HG02981 (cell line): ENCODE measurements around the gene USP13.
"Not testable (repeated sequence)": the region's sequence is repeated elsewhere in the genome, so short reads cannot be mapped to it uniquely, and the experiment has no call there.

Experiments
- ATAC-seq: cut with Tn5 transposase; IDR thresholded peaks from one replicate; pipeline ENCODE4 v1.9.1; 2021; ENCODE audit warnings: mild to moderate bottlenecking, moderate library complexity; ENCODE audit not compliant: unreplicated experiment

The USP13 gene

DNA sequence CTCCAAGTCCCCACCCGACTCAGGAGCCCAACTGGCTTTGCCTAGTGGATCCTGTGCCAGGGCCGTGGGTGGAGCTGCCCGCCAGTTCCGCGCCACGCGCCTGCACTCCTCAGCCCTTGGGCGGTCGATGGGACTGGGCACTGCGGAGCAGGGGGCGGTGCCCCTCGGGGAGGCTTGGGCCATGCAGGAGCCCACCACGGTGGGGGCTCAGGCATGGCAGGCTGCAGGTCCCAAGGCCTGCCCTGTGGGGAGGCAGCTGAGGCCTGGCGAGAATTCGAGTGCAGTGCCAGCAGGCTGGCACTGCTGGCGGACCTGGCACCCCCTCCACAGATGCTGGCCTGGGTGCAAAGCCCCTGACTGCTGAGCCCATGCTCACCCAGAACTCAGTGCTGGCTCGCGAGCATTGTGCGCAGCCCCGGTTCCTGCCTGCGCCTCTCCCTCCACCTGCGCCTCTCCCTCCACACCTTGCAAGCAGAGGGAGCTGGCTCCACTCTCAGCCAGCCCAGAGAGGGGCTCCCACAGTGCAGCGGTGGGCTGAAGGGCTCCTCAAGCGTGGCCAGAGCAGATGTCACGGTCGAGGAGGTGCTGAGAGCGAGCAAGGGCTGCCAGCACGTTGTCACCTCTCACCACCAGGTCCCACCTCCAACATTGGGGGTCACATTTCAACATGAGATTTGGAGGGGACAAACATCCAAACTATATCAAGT lies 122.7 kb downstream of the USP13 start:
- no peak for ATAC-seq

DNA sequence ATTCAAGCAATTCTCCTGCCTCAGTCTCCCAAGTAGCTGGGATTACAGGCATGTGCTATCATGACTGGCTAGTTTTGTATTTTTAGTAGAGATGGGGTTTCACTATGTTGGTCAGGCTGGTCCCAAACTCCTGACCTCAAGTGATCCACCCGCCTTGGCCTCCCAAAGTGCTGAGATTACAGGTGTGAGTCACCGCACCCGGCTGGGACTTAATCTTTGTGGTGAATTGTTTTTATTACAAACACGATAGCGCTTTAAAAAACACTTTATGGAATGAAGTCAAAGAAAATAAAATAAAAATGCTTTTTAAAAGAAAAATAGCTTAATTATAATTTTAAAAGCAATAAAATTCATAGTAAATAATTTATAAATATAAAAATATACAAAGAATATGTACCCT lies 130.0 kb downstream of the USP13 start:
- ATAC-seq = not testable (repeated sequence)

DNA sequence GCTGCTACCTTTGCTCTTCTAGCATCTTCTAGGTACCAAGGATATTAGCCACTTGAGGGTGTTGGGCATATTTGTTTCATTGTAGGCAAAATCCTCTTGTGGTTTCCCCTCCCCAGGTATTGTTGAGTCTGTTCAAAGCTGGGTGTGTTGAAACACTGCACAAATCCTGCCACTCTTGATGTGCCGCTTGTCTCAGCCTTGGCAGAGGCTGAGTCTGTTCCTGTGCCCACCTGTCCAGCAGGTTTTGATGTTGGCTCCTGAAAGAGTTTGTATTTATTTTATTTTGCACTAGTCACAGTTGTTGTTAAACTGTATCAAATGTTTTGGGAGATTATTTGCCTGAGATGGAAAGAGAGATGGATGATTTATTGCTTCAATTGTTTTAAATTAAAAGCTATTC lies 136.2 kb downstream of the USP13 start:
- no peak for ATAC-seq

DNA sequence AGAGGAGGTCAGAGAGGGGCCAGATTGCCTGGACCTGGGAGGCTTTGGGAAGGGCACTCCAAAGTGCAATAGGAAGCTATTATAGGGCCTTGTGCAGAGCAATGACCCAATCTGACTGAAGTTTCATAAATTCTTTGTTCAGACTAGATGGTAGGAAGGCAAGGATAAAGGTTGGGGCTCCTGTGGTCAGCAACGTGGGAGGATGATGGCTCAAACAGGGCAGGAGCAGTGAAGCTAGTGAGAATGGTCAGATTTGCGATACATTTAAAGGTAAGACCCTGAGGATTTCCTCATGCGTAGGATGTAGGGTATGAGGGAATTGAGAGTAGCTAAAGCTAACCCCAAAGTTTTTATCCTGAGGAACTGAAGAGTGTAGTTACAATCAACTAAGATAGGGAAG lies 139.0 kb downstream of the USP13 start:
- ATAC-seq = no peak

DNA sequence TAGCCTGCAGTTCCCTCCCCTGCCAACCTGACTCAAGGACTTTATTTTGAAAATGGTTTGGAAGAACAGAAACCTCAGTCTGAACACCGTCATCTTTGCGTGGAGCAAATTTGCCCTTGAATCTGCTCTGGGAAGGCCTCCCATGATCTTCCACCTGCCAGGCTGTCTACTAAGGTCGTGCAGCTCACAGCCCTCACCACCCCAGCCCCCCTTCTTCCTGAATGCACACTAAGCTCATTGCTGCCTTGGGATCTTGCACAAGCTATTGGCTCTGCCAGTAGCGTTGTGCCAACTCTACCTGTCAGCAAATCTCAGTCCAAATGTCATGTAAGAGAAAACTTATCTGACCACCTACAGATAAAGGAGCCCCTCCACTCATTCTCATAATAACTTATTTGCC lies 141.5 kb downstream of the USP13 start:
- ATAC-seq = no peak

DNA sequence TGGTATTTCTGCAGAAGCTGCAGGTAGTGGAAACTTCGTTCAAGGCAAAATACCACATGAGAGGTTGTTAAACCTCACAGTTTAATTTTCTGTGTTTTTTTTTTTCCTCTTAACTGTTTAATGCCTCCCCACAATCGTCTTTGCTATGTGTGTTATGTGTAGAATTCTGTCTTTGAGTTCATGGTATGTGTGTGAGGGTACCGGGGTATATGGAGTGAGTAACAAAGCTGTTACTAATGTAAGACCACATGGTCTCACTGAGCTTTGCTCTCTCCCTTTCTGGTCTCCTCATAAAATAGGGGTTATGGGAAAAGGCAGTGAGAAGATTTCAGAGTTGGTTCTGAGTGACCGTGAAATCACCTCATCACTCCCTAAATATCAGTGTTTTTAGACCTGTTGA lies 143.6 kb downstream of the USP13 start:
- ATAC-seq = no peak

DNA sequence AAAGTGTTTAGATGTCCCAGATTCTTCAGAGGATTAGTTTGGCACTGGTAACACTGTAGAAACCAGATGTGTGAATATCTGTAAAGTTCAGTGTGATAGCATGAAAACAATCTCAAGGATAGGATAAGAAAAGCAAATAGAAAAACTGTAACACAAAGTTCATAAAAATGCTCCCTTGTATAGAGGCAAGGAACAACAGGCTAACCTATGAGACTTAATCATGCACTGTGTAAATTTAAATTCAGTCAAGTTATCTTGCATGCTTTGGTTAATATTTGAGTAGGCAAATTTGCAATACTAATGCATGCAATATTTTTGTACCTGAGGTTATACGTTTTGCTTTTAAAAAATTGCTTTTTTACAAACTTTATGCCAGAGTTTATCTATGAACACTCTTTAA lies 144.4 kb downstream of the USP13 start:
- no peak for ATAC-seq

DNA sequence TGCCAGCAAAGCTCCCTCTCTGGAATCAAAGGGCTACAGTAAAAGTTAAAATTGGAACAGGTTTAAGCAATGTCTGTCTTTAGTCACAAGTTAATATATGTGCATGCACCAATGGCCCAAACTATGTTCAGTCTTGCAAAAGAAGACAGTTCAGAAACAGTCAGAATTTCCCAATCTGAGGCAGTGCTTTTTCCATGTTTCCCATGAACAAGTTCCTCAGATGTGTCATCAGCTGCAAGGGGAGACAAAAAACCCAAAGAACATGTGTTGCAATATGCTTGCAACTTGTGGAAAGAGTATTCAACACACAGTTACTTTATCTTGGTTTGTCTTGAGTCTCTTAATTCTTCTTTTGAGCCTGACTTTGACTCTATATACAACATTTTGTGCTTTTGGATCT lies 148.4 kb downstream of the USP13 start:
- no peak for ATAC-seq

DNA sequence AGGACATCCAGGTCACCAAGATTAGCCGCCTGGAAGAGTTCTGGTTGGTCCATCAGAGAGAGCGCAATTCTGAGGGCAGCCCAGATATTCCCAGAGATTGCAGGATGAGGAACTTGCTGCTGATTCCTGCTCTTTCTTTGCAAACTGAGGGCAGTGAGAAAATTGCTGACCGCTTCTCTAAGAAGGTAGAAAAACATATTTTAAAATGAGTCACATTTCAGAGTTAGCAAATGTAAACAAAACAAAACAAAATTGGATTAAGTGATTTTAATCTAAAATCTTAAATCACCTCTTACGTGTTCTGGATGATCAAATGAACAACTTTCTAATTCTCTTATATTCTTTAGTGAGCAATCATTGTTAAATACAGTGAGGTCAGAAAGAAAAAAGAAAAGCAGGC lies 149.0 kb downstream of the USP13 start:
- no peak for ATAC-seq

DNA sequence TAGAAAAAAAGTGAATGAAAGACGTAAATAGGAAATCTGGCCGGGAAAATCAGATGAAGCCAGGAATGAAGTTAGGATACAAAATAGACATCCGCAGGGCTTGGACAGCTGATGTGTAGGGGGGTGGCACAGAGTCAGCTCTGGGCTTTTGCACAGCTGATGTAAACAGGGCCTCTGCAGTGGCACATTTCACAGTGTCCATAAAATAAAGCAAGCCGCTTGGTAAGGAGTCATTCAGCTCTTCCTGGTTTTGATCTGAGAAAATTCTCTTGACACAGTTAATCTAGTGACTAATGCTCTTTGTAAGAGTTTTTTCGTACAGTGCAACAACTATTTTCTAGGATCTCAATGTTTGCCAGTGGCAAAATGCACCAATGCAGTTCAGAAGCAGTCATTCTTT lies 153.3 kb downstream of the USP13 start:
- ATAC-seq = no peak

DNA sequence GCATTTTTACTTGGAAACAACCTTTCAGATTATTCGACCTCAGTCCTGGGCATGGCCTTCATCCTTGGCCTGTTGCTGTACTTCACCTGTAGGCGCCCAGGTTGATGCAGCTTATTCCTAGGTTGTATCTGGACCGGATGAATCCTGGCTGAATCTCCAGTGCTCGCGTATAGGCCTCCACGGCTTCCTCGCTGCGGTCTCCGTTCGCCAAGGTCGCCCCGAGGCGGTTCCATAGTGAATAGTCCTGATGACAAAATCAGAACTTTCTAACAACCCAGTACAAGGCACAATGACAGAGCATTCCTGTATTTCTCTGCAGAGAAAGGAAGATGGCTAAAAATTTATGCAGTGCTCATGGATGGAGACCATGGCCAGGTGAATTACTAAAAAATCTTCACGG lies 154.7 kb downstream of the USP13 start:
- ATAC-seq = no peak

DNA sequence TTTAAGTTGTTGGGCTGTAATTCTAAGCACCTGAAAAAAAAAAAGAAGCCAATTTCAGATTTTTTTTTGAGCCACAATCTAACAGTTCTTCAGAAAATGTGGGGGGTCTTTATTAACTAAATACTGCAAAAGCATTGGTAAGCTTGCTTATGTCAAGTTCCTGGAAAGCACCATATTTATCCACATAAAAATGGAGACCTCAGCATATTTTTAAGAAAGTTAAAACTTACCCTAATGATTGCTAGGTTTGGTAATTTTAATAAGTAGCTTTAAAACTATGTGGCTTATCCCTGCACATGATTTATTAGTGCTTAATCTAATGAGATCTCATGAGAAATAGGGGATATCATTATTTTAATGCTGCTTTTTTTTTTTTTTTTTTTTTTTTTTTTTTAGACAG lies 156.8 kb downstream of the USP13 start:
- no peak for ATAC-seq

DNA sequence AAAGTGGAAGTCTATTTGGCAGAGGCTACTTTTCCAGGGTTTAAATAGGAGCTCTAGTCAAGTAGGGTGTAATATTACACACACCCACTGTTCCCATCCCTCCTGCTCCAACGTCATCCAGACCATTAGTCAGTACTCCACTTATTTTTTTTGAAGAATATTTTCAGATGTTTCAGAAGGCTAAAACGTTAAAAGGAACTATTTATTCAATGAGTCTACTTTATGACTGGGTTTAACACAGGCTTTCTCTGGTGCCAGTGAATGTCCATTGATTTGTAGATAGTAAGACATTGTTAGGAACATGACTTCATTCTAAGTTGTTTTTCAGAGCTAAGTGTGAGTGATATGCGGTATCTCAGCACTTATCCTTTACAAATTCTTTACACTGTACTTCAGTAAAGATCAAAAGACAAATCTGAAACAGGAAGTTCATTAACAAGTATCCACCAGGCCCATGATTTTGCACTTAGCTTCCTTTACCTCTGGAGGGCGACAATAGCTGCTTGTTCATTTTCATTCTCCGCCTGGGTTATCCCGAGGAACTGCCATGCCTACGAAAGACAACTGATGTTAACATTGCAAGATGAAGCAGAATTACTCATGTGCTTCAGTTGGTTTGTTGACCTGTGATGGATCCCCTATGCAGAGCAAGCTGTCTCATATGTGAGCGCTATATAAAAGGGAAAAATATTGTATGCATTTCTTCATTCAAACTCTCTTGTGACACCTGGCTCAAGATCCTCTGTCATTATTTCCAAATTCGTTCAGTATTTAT lies 158.7 kb downstream of the USP13 start:
- peak; percentile 89 for ATAC-seq

DNA sequence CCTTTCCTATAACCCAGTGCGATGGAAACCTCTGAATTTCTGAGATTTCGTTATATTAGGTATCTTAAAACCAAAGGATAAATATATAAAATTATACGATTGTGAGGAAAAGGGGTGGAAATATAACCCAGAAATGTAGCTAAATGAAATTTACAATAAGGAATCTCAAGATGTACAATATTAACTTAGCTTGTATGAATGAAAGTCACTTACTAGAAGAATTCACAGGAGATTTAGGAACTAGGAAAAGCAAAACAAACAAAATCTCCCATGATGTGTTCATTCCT lies 159.2 kb downstream of the USP13 start:
- no peak for ATAC-seq

DNA sequence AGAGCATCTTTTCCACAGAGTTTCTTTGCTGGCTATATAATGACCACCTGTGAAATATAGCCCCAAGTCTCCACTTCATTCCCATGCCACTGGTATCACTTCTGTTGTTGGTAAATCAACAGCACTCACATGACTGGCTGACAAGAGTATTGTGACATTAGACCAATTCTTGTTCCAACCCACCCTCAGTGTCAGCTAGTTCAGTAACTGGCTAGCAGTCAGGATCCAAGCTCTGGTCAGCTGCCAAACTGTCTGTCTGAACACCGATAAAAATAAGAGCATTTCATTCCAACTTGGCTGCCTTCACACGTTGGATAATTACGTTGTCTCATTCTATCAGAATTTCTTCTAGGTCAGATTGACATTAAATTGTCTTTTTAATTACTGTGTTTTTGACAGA lies 166.5 kb downstream of the USP13 start:
- ATAC-seq = no peak

DNA sequence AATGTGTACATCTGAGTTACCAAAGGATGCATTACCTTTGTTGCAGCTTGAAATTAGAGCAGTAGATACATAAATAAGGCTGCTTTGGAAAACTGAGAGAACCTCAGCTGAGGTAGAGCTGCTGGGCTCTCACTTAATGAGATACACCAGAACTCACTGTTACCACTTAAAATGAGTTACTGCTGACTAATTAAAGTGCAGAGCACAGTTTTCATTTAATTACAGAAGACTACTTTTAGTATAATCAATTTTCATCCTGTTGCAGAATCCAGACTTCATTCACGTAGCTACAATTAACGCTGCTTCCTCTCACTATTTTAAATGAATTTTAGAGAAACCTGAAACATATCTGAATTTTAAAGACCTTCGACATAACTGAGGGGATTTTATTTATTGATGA lies 169.5 kb downstream of the USP13 start:
- ATAC-seq = no peak

DNA sequence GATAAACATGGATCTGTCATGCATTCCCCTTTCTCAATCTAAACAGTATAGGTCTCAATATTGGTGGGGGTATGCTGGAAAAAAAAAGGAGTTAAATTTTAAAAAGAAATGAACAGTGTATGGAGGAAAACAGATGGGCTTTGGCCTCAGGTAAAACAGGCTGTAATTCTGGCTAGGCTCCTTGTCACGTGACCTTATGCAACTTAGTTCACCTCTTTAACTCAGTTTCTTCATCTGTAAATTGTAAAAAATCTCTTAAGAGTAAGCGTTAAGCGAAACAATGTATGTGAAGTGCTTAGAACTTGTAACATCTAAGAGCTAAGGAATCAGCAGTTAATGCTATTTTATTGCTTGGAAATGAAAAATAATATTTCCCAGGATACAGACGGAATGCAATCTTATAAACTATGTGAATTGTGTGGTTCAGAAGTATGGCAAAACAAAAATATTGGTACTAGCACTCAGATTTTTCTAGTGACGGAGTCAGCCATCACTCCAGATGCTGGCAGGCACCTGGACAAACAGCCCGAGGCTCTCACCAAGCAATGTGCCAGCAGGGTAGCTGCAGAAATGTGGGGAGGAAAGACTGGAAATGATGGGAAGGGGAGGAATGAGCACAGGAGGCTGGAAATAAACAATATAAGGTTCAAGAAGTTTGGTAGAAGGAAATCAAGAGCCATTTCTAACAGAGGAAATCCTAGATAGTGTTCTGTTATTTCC lies 172.8 kb downstream of the USP13 start:
- no peak for ATAC-seq

DNA sequence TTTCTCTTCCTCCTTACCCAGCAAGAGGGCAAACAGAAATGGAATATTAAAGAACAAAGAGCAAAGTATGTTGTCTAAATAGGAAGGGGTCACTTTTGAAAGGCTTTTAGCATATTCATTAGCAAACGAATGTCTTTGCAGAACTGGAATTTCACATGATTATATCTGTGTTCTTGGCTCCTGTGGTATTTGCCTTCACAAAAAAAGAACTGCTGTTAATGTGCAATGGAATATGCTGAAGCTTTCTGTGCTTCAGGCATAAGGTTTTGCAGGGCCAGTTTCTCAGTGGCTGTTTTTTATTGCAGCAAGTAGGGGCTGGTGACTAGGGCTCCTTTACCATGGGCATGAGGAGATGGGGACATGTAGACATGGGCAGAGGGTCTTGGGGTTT lies 173.4 kb downstream of the USP13 start:
- ATAC-seq = no peak

DNA sequence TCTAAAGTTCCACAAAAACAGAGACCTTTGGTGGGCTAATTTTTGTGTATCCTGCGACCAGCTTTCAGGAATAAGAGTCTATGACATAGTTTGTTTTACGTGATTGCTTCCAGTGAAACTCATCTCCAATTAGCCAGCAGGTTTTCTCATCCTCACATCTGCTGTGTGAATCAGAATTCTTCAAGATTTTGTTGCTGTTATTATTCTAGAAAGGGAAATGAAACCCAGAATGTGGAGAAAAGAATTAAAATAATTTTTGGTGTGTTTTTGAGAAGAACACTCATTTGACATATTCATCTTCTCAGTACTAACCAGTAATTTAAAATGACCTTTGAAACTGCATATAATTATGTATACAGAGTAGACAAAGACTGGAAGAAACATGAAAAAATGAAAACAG lies 175.9 kb downstream of the USP13 start:
- no peak for ATAC-seq

DNA sequence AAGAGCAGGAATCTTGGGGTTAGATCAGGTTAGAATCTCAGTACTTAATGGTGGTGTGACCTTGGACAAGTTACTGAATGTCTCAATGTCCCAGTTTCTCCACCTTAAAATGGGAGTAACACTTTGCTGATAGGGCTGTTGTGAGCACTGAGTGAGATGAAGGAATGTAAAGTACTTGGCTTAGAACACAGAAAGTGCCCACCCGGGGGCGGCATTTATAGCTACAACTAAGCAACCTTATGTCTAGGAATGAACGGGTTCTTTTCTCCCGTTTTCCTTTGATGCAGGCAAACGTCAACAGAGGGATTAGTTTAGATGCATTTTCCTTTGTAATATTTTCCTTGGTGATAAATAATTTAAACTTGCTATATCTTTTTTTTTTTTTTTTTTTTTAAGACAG lies 176.6 kb downstream of the USP13 start:
- no peak for ATAC-seq

DNA sequence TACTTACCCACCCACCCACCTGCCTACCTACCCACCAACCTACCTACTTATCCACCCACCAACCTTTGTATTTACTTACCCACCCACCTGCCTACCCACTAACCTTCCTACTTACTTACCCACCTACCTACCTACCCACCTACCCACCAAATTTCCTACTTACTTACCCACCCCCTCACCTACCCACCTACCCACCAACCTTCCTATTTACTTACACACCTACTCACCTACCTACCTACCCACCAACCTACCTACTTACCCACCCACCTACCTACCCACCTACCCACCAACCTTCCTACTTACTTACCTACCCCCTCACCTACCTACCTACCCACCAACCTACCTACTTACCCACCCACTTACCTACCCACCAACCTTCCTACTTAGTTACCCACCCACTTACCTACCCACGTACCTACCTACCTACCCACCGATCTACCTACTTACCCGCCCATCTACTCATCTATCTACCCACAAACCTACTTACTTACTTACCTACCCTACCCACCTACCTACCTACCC lies 179.6 kb downstream of the USP13 start:
- ATAC-seq = no peak

DNA sequence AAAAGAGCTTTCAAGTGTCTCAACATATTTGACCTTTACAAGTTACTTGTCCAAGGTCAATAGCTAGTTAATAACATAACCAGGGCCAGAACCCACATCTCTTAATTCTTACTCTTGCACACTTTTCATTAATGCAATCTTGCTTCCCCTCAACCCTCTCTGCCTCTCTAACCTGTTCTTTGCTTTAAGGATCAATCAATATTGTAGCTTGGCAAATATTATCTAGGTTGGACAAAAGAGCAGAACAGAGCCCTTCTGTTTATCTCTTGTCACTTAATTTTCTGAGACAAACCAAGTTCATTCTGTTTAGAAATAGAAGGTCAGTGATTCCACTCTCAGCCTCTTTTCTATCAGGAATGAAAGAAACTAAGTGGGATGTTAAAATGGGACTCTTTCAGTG lies 180.5 kb downstream of the USP13 start:
- no peak for ATAC-seq
